ENCODE results near the gene RAC3. TPM values are rescaled to one million over a fixed set of nuclear protein-coding genes. Genes with fewer than 3 reads are reported as not detected.
A peak's percentile ranks its signal among the peaks of the same experiment; 100 is the strongest.

Gene RAC3
- total RNA-seq, 4 donors from 2014 or later, result 0.42 to 2.0 TPM; not detected in 2

DNA sequence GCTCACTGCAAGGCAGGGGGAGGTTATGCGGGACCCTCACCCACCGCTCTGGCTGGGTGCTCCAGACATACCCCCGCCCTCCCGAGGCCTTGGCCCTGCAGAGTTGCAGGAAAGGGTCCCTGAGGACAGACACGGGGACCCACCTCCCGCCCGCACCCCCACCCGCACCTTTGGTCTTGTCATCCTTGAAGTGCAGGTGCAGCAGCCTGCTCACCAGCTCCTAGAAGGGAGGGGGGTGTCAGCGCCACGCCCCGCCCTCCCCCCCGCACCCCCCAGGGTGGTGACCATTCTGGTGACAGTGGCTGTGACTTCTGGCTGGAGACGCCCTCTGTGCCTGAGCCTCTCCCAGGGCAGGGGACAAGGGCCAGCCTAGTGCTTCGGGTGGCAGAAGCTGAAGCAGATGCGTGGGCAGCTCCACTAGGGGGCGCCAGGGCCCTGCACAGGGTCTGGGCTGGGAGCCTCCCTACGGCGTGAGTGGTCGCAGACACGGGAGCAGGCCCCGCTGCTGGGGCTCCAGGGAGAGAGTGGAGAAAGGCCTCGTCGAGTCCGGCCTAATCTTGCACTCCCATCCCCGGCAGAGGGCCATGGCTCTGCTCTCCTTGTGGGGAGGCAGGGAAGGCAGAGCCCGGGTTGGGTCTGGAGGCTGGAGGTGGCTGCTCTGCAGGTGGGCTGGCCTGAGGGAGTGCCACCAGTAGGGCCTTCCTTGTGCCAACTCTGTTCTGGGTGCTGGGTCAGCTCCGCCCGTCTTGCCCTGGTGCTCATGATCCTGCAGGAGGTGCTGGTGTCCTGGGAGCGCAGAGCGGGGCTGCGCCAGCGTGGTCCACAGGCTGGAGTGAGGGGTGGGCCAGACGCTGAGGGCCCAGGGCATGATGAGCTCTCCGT, 11.5 kb upstream of the RAC3 start:
- Histone ChIP-seq H3K4me1 (peaks cover 25 to 63% of the 10 kb centered on the region in 2 donors), H3K36me3 (no peaks in the 10 kb centered on the region), H3K4me3 (no peak overlapping the region), H3K27ac (no peak overlapping the region), H3K27me3 (no peaks in the 10 kb centered on the region), H3K9me3 (no peaks in the 10 kb centered on the region)
- intact Hi-C loops (cut with DNase I; ENCODE audit: low total_unique reads) (no loop called here), in situ Hi-C loops (cut with MboI; ENCODE audit: low sequenced_read_pairs in 4 of 4) (loop anchor here in 1 of 4 donors (5.0 kb wide), 1 partner anchor 58 kb away; the partner anchor contains the start of gene NOTUM)
- TF ChIP-seq, protein P1, sequence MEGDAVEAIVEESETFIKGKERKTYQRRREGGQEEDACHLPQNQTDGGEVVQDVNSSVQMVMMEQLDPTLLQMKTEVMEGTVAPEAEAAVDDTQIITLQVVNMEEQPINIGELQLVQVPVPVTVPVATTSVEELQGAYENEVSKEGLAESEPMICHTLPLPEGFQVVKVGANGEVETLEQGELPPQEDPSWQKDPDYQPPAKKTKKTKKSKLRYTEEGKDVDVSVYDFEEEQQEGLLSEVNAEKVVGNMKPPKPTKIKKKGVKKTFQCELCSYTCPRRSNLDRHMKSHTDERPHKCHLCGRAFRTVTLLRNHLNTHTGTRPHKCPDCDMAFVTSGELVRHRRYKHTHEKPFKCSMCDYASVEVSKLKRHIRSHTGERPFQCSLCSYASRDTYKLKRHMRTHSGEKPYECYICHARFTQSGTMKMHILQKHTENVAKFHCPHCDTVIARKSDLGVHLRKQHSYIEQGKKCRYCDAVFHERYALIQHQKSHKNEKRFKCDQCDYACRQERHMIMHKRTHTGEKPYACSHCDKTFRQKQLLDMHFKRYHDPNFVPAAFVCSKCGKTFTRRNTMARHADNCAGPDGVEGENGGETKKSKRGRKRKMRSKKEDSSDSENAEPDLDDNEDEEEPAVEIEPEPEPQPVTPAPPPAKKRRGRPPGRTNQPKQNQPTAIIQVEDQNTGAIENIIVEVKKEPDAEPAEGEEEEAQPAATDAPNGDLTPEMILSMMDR (IDR thresholded peaks at IDR 0.05 in 4 of 5, conservative IDR thresholded peaks at IDR 0.05 in 1 of 5), result peak; percentile 58 to 85 (median 60)
- TF ChIP-seq POLR2A (IDR thresholded peaks at IDR 0.05), result no peak
- DNase-seq (peak in 1 of 2 donors; percentile 54), ATAC-seq (no peak)

DNA sequence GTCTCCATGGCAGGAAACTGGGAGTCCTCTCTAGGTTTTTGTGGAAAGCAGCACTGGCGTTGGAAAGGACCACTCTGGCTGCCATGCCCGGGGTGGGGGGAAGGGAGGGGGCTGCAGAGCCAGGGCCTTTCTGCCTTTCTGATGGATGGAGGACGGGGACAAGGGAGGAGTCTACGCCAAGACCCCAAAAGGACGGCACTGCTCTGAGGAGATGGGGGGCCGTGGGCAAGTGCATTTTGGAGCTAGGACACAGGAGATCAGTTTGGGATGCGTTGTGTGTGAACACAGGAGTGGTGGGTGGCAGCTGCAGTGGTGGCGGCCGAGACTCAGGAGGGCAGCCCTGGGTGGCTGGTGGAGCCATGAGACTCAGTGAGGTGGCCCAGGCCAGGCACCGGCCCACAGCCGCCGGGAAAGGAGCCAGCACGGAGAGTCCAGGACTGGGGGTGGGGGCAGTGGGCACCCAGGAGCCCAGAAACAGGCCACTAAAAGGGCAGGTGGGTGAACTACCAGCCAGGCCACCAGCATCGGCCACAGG, 10.8 kb upstream of the RAC3 start:
- intact Hi-C loops (cut with DNase I; ENCODE audit: low total_unique reads), result loop anchor here (1.0 kb wide), 1 partner anchor 61 kb away; no protein-coding TSS in a partner anchor
- Histone ChIP-seq H3K4me1 (peaks cover 25 to 63% of the 10 kb centered on the region in 2 donors), H3K27me3 (no peaks in the 10 kb centered on the region), H3K27ac (no peak overlapping the region), H3K4me3 (no peak overlapping the region), H3K36me3 (no peaks in the 10 kb centered on the region), H3K9me3 (no peaks in the 10 kb centered on the region)
- ATAC-seq (no peak), DNase-seq (no peak)
- in situ Hi-C loops (cut with MboI; ENCODE audit: low sequenced_read_pairs in 4 of 4), result loop anchor here in 1 of 4 donors (5.0 kb wide), 1 partner anchor 58 kb away; the partner anchor contains the start of gene NOTUM
- TF ChIP-seq, protein P1 (IDR thresholded peaks at IDR 0.05 in 4 of 5, conservative IDR thresholded peaks at IDR 0.05 in 1 of 5), result no peak
- no peak for TF ChIP-seq POLR2A (IDR thresholded peaks at IDR 0.05)

DNA sequence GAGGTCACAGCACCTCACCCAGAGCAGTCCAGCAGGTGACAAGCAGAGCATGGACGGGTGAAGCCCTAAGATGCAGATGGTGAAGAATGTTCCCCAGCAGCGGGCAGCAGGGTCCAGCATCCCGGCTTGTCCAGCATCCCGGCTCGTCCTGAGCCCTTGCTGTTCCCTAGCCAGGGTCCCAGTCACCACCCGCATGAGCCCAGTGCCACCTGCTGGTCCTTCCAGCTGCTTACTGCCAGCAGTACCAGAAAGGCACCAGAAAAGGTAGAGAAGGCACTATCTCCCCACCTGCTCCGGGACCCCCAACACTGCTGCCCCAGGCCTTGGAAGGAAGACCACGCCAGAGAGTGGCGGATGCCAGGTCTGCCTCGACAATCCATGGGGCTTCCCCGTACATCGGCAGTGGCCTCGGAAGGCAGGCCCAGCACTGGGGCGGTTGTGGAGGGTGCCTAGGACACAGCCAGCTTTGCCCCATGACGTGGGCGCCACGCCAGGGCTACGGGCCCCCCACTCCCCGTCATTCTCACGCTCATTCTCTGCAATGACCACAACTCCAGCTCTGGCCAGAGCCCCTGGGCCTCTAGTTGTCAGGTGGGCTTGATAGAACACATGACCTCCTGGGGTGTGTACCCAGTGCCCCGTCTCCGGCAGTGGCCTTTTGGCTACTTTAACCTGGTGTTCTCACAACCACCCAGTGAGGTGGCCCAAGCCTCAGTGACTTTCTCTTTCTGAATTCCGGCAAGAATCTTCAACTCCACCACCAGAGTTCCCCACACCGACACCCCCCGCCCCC, 10.2 kb upstream of the RAC3 start:
- ATAC-seq, result peak; percentile 25 to 28
- Histone ChIP-seq H3K27ac (peak overlapping the region in 2 of 4 donors; percentile 79 to 86), H3K27me3 (no peaks in the 10 kb centered on the region), H3K4me3 (peak overlapping the region in 3 of 4 donors; percentile 89 to 92 (median 91)), H3K4me1 (peaks cover 25 to 63% of the 10 kb centered on the region in 2 donors), H3K36me3 (no peaks in the 10 kb centered on the region), H3K9me3 (no peaks in the 10 kb centered on the region)
- in situ Hi-C loops (cut with MboI; ENCODE audit: low sequenced_read_pairs in 4 of 4), result loop anchor here in 1 of 4 donors (5.0 kb wide), 1 partner anchor 59 kb away; the partner anchor contains the start of gene NOTUM
- TF ChIP-seq, protein P1 (IDR thresholded peaks at IDR 0.05 in 4 of 5, conservative IDR thresholded peaks at IDR 0.05 in 1 of 5), result peak; percentile 72 to 88 (median 80)
- no peak for TF ChIP-seq POLR2A (IDR thresholded peaks at IDR 0.05)
- intact Hi-C loops (cut with DNase I; ENCODE audit: low total_unique reads), result loop anchor here (1.0 kb wide), 1 partner anchor 62 kb away; no protein-coding TSS in a partner anchor
- peak; percentile 58 to 78 for DNase-seq

DNA sequence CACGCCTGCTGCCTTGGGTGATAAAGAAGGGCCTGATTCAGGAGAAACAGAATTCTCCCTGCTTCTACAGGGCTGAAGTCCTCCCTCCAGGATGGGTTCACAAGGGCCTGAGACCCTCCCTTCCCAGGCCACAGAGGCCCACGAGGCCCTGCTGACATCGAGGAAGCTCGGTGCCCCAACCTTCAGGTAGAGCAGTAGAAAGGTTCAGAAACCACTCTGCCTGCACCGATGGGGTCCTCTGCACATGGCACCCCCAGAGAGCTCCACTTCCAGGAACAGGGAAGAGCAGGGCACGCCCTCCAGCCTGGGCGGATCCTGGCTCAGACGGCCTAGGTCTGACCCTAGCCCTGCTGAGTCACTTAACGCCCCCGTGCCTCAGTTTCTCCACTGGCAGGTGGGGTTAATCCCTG, 9.6 kb upstream of the RAC3 start:
- peak overlapping the region; percentile 89 to 92 (median 92) for H3K4me3 ChIP-seq
- DNase-seq, result no peak
- peak overlapping the region in 3 of 4 donors; percentile 79 to 86 (median 79) for H3K27ac ChIP-seq
- H3K36me3 ChIP-seq, result no peaks in the 10 kb centered on the region
- ATAC-seq, result no peak
- H3K4me1 ChIP-seq, result peaks cover 25 to 63% of the 10 kb centered on the region in 2 donors
- intact Hi-C loops (cut with DNase I; ENCODE audit: low total_unique reads), result loop anchor here (1.0 kb wide), 1 partner anchor 63 kb away; no protein-coding TSS in a partner anchor
- no peaks in the 10 kb centered on the region for H3K27me3 ChIP-seq
- TF ChIP-seq, protein P1 (IDR thresholded peaks at IDR 0.05 in 4 of 5, conservative IDR thresholded peaks at IDR 0.05 in 1 of 5), result no peak
- no peak for TF ChIP-seq POLR2A (IDR thresholded peaks at IDR 0.05)
- no peaks in the 10 kb centered on the region for H3K9me3 ChIP-seq
- in situ Hi-C loops (cut with MboI; ENCODE audit: low sequenced_read_pairs in 4 of 4), result loop anchor here in 1 of 4 donors (5.0 kb wide), 1 partner anchor 60 kb away; the partner anchor contains the start of gene NOTUM

All from gastrocnemius medialis (tissue), 4 donors.